Femur (tissue), 1 donor: Measurements from ENCODE around the gene OR56A5.
"Not testable (repeated sequence)": the region's sequence is repeated elsewhere in the genome, so short reads cannot be mapped to it uniquely, and the experiment has no call there.

Experiments used
- DNase-seq: peaks from one replicate; pipeline ENCODE4 v3.0.0-alpha.2; 2017

OR56A5 gene

GRCh38 chr11:5968394-5968793, at the start of gene OR56A5:
TSS of gene OR56A5 (minus strand) at chr11:5968494. CDS start at chr11:5968494, 0 bp downstream.
- no peak for DNase-seq

DNA sequence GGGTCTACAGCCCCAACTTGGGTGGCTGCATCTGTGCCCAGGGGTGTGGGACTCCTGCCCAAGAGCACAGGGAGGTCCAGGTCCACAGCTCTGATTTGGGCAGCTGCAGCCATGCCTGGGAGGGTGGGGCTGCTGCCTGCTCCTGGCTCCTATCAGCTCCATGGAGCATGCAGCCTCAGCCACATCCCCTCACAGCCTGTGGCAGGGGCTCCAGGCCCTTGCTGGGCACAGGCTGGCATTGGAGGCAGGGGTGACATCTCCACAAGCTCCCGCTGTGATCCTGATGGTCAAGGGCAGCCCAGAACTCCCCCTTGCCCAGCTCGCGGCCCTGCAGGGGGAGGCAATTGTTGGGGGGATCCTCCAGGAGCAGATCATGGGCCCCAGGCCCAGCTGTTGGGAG, 44.7 kb upstream of the OR56A5 start:
- DNase-seq, result no peak

GRCh38 chr11:6012035-6012668, 43.9 kb upstream of the OR56A5 start:
- DNase-seq, result no peak

DNA sequence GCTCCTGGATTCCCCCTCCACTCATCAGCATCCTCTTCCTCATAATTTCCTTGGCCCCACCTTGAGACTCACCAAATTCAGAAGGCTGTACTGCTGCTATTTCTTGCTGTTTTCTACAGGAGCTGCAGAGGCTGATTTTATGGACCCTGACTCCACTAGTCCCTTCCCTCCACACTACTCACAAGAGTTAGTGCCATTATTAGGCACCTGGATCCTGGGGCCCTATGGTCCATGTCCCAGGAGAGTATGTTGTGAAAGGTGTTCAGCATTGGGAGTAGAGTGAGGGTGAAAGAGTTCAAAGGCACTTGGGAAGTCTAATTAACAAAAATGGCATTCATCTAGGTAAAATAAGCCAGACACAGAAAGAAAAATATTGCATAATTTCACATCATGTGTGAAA, 38.6 kb upstream of the OR56A5 start, which contains the start of gene OR56A4:
Gene OR56A4, minus strand, starts transcription at position 101 of the 400 bp plus-strand sequence. CDS start 3,954 bp downstream, outside the sequence.
- no peak for DNase-seq

- DNase-seq, result no peak
Measured at GRCh38 chr11:6006395-6006794, 38.1 kb upstream of the OR56A5 start.

GRCh38 chr11:6002202-6002699, 34.0 kb upstream of the OR56A5 start:
- DNase-seq, result no peak

GRCh38 chr11:5994791-5995190, 26.5 kb upstream of the OR56A5 start:
- DNase-seq, result no peak

- no peak for DNase-seq
Measured at GRCh38 chr11:5992604-5993251, 24.4 kb upstream of the OR56A5 start.

- DNase-seq, result no peak
Measured at GRCh38 chr11:5992150-5992549, 23.9 kb upstream of the OR56A5 start.

- no peak for DNase-seq
Measured at GRCh38 chr11:5989203-5989602, 20.9 kb upstream of the OR56A5 start.

DNA sequence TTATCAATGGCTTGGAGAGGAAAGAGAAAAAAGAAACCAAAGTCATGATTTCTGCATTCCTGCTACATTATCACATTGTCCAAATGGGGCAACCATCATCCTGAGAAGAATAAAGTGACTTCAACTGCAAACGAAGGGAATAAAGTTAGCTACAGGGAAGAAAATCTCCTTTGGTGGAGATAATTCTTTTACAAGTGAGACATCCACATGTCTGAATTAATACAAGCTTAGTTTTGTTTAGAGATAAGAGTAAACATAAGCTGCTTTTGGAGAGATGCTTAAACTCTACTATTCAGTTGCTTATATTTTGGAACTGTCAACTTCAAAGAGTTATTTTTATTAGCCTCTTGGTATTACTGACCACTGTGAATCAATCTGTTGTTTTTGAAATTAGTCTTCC, 18.6 kb upstream of the OR56A5 start, which contains the start of gene OR52L1:
Gene OR52L1, minus strand, starts transcription at position 101 of the 400 bp plus-strand sequence. Its CDS starts 55 bp downstream, at position 46.
- no peak for DNase-seq

DNA sequence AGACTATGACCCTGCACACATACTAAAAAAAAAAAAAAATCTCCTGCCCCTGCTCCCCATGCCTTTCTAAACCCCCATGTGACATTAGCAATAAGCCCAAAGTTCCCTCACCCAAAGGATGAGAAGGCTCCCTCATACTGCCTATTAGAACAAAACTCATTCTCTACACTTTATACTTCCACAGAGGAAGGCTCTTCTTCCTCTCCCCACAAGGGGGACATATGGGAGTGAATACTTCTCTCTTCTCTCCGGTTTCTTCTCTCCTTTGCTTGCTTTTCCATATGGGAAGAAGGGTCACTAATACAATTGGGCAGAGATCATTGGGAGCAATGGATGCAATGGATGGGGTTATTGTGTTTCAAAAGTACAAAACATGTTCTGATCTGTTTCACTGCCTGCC, 15.1 kb upstream of the OR56A5 start:
- DNase-seq, result no peak

DNA sequence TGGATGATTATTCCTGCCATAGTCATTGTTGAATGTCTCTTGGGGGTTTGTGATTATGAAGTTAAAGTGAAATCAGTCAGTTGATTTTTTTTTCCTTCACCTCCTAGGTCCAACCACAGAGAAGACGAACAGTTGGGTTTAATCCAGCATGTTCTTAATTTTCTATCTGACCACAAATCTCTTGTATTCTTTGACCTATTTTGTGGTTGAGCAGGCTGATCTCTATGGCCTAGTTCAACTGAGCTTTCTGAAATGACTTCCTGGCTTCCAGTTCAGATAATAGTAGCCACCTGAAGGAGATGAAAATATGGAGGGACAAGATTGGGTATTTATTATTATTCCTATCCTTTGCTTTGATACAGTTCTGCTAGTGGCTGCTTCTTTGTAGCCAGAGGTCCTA, 5.2 kb upstream of the OR56A5 start:
- DNase-seq, result no peak

- DNase-seq, result no peak
Measured at GRCh38 chr11:5967708-5968107, 586 bp downstream of the OR56A5 start.

DNA sequence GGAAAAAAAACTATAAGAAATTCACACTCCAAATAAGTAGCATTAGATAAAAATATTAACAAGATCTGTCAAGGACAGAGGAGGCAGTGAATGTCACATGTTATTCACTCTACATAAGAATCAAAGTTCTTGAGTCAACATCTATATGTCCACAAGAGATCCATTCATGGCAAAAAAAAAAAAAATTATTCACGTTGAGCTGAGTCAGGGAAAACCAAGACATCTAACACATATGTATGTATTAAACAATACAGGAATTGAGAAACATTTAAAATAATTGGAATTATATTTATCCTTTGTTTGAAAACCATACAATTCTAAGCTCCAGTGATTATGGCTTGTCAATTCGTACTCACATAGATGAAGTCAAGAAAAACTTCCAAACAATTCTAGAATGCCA, 1.3 kb downstream of the OR56A5 start:
- DNase-seq, result no peak

- not testable (repeated sequence) for DNase-seq
Measured at GRCh38 chr11:5960704-5961320, 7.5 kb downstream of the OR56A5 start.

GRCh38 chr11:5955586-5955985, 12.7 kb downstream of the OR56A5 start:
- DNase-seq, result no peak

DNA sequence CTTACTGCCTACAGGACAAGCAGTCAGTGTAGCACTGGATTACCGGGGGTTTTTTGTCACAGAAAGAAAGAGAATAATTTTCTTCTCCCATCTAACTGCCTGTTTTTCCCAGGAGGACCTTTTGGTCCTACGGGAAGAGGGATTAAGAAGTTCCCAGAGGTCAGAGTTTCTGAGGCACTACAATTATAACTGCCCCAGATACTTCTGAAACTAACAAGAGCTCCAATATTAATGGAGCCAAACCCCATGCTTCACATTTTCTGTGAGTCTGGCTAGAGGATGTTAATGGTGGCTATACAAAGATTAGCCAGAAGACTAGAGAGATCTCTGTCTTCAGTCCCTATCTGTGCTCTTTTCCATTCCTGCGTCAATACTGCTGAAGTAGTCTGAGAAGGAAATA, 26.3 kb downstream of the OR56A5 start, which contains the start of gene OR56A3:
Gene OR56A3, plus strand, starts transcription at position 301 of the 400 bp plus-strand sequence. CDS start 5,096 bp downstream, outside the sequence.
- no peak for DNase-seq

DNA sequence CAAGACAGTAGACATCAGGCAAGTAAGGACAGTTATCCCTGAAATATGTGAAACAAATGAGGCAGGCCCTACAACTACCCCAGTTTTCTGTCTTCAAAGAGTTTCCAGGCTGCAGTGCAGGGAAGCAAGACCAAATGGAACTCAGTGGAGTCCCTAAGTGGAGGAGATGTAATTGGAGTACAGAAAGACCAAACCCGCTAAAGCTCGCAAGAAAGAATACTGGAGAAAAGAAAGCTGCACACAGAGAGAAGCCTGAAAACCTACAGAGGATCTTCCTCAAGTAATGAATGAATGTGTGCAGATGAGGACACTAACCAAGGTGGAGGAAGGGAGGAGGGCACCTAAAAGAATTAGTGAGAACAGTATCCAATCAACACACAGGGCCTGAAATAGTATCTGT, 27.5 kb downstream of the OR56A5 start:
- no peak for DNase-seq

DNA sequence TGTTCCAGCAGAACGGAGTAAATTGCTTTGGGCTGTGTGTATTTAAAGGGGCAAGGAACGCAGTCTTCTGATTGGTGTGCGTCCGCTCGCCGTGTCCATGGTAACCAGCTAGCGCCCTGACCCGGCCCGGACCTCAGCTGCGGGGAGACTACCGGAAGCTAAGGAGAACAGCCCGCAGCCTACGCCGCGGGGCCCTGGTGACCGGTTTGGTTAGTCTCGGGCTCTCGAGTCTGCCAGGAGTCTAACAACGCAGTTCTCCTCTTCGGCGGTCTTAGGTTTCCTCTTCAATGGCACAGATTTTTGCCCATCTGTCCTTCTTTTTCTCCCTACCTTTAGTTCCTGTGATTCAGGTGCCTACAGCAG, 29.7 kb downstream of the OR56A5 start:
- DNase-seq, result no peak

GRCh38 chr11:5937868-5938602, 30.3 kb downstream of the OR56A5 start:
- no peak for DNase-seq

DNA sequence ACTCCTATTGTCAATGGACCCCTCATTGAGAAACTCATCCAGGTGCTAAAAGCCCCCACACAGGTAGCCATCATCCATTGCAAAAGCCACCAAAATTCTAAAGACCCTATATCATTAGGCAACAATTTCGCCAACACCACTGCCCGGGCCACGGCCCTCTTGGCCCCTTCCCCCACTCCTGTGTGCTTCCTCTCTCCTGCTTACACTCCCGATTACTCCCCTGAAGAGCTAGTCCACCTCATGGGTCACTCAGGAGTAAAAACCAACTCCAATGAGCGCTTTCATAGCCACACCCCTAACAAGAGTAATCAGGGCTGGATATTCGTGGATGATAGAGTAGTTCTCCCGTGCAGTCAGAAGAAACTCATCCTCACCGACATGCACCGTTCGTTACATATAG, 35.2 kb downstream of the OR56A5 start:
- no peak for DNase-seq

GRCh38 chr11:5932671-5933070, 35.6 kb downstream of the OR56A5 start:
- DNase-seq, result no peak
